ENCODE results near the gene TM9SF1. TPM values are rescaled to one million over a fixed set of nuclear protein-coding genes. Genes with fewer than 3 reads are reported as not detected.
"Not testable (repeated sequence)": the region's sequence is repeated elsewhere in the genome, so short reads cannot be mapped to it uniquely, and the experiment has no call there.

Gene TM9SF1
- total RNA-seq, 1 donor from 2014 or later = 19.2 TPM

DNA sequence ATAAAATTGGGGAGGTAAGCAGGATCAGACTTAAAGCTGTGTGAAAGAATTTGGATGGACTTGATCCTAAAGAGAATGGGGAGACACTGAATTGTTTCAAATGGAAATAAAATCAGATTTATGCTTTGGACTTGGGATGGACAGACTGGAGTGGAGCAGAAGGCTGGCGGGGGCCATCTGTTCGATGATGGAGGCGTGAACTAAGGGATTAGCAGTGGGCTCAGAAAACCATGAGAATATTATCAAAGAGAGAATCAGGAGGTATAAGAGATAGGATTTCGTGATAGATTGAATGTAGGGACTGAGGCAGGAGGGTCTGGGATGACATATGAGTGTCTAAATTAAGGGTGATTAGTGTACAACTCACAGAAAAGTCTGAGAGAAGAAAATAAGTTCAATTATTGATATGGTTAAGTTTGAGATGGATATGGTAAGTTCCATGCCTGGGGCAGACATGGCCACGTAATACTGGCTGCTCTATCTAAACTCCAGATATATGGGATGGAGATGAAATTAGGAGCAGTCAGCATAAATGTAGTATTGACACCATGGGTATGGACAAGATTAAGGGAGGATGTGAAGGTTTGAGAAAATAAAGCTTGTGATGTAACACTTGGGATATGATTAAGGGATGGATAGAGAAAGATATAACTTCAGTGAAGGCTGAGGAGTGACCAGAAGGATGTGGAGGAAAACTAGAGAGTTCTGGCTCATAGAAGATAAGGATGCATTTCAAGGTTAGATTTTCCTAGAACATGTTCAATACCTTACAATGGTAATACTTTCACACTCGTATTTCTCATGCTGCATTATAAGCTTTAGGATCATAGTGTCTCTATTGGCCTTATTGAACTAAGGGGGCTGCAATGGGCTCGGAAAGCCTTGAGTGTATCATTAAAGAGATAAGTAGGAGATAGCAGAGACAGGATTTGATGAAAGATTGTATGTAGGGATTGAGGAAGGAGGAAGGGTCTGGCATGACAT lies 9.2 kb upstream of the TM9SF1 start:
- ATAC-seq (no peak), DNase-seq (no peak)
- intact Hi-C loops (cut with micrococcal nuclease) = no loop called here

DNA sequence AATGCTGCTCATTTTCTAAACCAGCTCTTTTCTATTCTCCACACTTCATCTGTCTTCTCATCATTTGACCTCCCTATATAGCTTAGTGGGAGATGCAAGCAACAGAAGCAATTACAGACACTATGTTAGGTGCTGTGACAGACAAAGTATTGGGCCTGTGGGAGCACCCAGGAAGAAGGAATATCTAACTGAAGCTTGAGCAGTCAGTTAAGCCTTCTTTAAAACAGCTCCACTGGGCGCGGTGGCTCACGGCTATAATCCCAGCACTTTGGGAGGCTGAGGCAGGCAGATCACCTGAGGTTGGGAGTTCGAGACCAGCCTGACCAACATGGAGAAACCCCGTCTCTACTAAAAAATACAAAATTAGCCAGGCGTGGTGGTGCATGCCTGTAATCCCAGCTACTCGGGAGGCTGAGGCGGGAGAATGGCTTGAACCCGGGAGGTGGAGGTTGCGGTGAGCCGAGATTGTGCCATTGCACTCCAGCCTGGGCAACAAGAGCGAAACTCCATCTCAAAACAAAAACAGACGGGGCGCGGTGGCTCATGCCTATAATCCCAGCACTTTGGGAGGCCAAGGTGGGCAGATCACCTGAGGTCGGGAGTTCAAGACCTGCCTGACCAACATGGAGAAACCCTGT lies 8.1 kb upstream of the TM9SF1 start:
- DNase-seq; ATAC-seq; intact Hi-C loops (cut with micrococcal nuclease): not testable (repeated sequence)

DNA sequence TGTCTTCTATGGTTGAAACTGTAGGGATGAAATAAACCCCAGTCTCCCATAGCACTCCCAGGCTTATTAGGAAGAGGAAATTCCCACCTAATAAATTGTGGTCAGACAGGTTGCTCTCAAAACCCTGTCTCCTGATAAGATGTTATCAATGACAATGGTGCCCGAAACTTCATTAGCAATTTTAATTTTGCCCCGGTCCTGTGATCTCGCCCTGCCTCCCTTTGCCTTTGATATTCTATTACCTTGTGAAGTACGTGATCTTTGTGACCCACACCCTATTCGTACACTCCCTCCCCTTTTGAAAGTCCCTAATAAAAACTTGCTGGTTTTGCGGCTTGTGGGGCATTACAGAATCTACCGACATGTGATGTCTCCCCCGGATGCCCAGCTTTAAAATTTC lies 7.3 kb upstream of the TM9SF1 start:
- DNase-seq; intact Hi-C loops (cut with micrococcal nuclease); ATAC-seq: not testable (repeated sequence)

DNA sequence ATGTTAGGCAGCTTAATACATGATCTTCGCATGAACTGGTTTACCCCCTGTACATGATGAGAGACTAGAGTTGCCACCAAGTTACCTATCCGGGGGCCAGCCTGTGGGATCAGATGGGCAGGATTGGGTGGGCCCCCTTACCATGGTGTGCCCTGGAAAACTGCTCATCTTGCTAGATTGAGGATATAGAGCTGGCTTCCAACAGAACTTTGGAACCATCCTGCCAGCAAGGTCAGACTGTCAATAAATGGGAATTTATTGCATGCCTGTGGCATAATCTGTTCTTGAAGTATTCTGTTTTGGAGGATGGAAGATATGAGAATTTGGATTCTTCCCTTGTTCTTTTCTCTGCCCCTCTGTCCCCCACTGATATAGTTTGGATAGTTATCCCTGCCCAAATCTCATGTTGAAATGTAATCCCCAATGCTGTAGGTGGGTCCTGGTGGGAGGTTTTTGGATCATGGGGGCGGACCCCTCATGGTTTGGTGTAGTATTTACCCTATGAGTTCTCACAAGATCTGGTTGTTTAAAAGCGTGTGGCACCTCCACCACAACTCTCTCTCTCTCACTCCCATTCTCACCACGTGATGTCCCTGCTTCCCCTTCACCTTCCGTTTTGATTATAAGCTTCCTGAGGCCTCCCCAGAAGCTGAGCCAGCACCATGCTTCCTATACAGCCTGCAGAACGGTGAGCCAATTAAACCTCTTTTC lies 3.7 kb upstream of the TM9SF1 start:
- DNase-seq (no peak), ATAC-seq (no peak)
- intact Hi-C loops (cut with micrococcal nuclease) = no loop called here

DNA sequence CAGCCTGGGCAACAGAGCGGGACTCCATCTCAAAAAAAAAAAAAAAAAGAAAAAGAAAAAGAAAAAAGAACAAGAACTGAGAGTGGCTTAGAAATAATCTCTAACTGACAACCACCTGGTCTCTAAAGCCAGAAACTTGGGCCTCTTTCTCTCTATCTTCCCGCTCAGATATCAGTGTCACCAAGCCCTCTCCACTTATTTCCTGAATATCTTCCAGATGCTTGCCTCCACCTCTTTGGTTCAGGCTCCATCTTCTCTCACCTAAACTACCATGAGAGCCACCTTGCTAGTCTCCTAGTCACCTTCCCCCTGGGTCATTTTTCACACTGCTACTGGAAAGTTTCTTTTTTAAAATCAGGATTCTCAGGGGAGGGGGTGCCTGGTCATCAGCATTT lies 1.8 kb upstream of the TM9SF1 start:
- DNase-seq (no peak), ATAC-seq (no peak)
- intact Hi-C loops (cut with micrococcal nuclease) = no loop called here

DNA sequence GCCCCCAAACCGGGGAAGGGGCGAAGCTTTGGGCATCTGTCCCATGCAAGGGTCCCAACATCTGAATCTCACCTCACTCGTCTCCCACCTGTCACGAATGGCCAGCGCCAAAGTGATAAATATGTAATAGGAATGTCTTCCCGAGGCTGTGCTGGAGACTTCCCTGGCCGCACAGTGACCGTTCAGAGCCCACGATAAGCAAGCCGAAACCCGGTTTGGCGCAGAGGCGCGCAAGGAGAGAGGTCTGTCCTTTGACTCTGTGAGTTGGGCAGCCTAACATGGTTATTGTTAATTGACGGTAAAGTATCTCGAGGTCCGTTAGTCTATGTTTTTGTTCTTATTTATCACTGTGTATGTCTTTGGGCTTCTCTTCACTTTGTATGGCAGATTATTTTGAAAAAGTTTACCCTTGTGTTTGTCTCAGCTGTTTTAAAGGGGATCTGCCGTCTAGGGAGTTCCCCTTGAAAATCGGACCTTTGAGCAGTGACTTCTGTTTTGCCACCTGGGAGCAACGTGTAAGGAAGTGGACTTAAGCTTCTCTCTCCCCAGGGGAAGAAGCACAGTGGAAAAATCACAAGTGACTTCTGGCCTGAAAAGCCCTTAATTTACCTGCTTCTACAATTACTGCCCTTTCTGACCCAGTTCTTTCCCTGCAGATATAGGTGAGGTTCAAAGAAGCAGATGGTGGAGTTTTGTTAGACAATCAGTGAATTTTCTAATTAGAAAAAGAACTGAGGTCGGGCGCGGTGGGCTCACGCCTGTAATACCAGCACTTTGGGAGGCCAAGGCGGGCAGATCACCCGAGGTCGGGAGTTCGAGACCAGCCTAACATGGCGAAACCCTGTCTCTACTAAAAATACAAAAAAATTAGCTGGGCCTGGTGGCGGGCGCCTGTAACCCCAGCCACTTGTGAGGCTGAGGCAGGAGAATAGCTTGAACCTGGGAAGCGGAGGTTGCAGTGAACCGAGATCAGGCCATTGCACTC lies 1.1 kb upstream of the TM9SF1 start:
- DNase-seq = no peak
- intact Hi-C loops (cut with micrococcal nuclease) = no loop called here

DNA sequence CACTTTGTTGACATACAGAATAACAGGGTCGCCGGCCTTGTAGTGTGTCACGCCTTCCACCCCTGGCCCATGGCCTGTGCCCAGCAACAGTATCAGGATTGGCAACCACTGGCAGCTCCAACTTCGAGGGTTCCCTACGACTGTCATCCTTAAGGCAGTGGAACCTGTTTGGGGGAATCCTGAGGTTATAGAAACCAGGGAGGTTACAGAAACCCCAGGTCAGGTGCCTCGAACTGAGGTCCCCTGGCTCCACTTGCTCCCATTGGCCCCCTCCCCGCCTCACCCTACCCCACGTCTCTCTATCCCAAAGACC lies 412 bp downstream of the TM9SF1 start:
- intact Hi-C loops (cut with micrococcal nuclease) = no loop called here
- no peak for DNase-seq
- ATAC-seq = no peak

More for the DNA sequence above, 1.1 kb upstream of the TM9SF1 start:
- ATAC-seq = peak; percentile 35

DNA sequence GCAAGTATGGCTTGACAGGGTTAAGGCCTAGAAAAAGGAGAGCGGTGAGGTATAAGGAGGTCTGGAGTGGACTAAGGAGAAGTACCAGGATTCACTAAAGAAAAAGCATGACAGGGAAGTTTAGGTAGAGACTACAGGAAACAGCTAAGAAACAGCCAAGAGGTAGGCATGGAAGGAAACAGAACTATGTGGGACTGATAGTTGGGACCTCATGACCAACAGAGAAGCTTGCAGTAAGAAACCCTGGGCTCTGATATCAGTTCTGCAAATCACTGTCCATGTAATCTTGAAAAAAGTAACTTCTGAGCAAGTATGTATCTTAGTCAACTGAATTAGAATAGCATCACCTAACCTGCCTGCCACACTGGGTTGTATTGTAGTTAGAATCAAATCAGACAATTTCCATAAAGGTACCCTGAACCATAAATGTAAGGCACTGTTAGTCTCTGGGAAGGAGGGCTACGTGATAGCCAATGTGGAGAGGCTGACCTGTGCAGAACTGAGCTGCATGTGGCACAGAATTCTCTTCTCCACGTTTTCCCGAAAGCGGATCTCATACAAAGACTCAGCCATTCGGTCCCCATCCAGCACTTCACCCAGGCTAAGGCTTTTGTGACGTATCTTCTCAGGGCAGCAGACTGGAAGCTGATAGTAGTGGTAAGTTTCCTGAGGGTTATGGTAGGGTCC lies 912 bp downstream of the TM9SF1 start:
- intact Hi-C loops (cut with micrococcal nuclease) = no loop called here
- ATAC-seq (no peak), DNase-seq (no peak)

DNA sequence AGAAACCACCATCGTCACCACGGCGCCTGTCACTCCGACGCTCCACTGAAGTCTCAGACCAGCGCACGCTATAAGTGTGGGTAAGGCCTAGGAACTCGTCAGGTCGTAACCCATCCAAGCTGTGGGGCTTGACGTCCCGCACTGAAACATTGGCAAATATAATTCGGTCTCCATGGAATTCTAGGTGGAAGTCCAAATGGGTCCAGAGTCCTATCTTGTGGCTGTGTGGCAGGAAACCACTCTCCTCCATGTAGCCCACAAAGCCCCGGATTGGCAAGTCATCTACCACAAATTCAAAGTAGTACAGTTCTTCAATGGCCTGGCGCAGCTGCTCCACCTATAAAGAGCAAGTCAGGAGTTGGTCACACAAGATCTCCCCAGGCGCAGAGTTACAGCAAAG lies 2.3 kb downstream of the TM9SF1 start:
- ATAC-seq = no peak
- DNase-seq = no peak
- intact Hi-C loops (cut with micrococcal nuclease) = no loop called here

DNA sequence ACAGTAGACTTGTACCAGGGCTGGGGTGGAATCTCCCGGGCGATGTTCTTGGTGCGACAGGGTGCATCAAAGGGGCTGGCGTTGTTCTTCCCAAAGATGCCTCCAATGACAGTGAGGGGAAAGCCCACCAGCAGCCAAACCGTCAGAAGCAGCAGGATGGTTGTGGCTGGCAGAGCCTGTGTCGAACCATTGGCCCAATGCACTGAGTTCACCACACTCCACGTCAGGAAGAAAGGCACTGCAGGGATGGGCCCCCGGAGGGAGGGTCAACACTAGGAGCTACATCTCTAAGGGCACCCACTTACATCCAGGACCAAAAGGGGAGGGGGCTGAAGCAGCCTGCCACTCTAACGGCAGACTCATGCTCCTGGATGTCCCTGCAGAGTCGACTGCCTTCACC lies 4.8 kb downstream of the TM9SF1 start:
- ATAC-seq = no peak
- intact Hi-C loops (cut with micrococcal nuclease) = no loop called here
- no peak for DNase-seq

DNA sequence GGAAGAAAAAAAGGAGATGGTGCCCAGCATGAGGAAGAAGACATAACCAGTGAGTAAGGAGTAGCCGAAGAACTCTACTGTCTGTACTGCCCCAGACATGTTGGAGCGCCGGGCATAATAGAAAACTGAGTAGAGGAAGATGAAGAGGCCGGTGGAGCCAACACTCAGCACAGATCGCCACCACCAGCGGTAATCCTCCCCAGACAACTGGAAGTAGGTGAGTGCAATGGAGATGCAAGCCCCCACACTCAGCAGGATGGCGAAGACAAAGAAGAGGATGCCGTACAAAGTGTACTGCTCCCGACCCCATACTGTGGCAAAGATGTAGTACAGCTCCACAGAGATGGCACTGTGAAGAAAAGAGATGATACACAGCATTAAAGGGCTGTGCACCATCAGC lies 5.8 kb downstream of the TM9SF1 start:
- no peak for DNase-seq
- ATAC-seq = no peak
- intact Hi-C loops (cut with micrococcal nuclease) = no loop called here

DNA sequence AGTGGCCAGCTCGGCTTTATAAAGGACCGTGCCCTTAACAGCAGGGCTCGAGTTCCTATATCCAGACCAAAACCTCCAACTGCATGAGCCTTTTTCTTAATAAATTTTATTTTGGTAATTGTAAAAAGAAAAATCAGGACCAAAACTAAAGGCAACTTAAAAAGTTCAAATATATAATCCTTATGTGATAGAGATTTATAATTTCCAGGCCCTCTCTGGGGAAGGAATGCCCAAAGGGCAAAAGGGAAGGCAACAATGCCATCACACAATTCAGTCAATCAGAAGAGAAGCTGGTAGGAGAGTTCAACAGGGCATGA lies 6.2 kb downstream of the TM9SF1 start:
- ATAC-seq = no peak
- intact Hi-C loops (cut with micrococcal nuclease) = no loop called here
- DNase-seq = no peak

DNA sequence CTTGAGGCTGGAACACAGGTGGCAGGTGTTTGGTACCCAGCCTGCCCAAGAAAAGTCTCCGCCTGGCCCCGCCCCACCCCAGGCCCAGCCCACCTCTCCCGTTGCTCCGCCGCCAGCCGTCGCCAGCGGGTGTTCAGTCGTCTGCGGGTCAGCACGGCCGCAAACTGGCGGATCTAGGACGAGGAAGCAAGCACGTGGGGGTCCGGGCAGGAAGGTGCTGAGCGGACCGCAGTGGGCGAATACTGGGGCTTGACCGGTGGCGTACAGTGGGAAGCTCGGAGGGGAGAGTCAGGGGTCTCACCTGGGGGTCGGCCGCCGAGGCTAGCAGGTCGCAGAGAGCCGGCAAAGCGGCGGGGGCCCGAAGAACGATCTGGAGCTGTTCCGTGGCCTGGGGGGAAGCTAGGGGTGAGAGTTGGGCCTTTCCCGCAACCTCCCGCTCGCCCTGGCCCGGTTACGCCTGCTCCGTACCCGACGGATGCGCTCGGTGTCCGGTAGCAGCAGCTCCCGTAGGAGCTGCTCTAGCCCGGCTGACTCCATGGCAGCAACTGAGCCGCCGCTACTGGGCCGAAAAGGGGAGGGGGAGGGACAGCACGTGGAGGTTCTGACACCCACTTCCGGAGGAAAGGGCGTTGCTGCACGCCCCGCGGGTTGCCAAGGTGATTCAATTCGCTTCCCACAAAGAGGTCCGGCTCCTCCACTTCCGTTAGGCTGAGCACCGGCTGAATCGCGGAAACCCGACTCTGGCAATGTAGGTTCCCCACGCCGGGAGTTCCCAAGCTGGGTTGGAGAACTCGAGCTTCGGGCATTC lies 6.8 kb downstream of the TM9SF1 start, which contains the start of gene IPO4:
Gene IPO4, minus strand, starts transcription at position 566 of the 808 bp plus-strand sequence. Its CDS starts 29 bp downstream, at position 537.
- intact Hi-C loops (cut with micrococcal nuclease) = no loop called here

DNA sequence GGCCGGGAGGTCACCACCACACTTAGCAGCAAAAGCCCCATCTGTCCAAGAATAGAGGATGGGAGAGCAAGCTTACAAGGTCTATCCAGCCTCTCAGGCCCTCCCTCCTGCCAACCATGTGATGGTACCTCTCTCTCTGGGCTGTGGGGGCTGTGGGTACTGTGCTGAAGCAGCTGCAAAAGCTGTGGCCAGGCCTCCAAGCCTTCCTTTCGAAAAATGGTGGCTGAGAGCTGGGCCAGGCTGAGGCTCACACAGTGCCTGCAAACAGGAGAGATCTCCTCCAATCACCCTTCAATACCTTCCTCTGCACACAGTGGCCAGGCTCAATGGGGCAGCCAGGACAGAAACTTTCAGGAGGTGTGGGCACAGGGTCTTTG lies 7.7 kb downstream of the TM9SF1 start:
- no peak for DNase-seq
- intact Hi-C loops (cut with micrococcal nuclease) = no loop called here
- no peak for ATAC-seq

More for the DNA sequence above, 6.8 kb downstream of the TM9SF1 start, which contains the start of gene IPO4:
- ATAC-seq (peak; percentile 93), DNase-seq (peak; percentile 93)

DNA sequence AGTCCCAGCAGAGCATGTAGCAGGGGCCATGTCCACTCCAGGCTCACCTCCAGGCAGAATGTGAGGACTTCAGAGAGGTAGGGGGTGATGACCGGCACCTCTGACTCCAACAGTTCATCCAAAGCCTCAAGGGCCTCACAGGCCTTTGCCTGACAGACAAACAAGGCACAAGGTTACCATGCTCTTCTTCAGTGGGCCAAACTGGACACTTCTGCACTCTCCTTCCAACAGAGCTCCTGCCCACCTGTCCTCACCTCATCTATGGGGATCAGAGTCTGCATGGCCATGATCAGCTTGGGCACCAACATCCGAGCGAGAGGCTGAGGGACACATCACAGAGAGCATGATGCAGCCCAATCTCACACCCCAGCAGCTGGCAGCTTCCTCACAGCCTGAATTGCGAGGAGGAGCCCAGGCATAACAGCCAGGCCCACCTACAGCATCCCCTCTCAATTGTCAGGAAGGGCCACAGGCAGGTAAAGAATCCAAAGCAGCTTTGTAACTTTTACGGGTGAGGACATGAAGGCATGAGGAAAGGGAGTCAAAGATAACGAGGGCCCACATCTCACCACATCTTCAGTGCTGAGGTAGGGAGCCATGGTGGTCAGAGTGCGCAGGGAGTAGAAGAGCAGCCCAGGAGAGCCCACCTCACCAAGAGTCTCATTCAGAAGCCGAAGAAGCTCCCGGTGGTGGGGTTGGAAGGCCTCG lies 8.3 kb downstream of the TM9SF1 start:
- intact Hi-C loops (cut with micrococcal nuclease) = no loop called here
- no peak for ATAC-seq
- DNase-seq = no peak

DNA sequence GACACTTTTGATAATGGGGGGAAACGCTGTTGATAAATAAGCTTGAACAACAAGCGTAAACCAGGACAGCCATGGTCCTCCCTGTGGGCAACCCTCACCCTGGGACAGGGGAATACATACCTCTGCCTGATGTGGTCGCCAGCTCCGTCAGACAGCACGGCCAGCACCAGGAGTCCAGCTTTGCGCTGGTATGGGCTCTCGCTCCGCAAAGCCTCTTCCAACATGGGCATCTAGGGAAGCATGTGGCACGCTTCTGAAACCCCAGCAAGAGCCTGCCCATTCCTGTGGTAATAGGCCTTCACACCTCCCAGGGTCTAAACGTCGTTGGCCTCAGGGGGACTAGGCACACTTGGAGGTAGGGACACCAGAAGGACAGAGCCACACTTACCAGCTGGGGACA lies 9.5 kb downstream of the TM9SF1 start:
- intact Hi-C loops (cut with micrococcal nuclease) = no loop called here
- ATAC-seq (no peak), DNase-seq (no peak)

DNA sequence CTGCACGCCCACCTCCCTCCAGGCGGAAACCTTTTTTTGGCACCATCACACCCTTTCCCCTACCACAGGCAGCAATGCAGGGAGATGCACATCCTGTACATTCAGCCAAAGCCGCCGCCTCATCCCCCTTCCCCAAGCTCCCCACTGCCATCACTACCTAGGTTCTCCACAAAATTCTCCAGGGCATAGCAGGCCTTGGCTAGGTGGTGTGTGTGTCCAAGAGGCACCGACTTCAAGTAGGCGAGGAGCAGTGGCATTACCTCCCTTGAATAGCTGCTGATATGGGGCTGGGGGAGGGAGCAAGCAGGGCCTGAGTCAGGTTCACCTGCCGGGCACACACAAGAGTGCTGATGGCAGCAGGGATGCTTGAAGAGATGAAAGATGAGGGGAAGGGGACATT lies 10.2 kb downstream of the TM9SF1 start:
- ATAC-seq = no peak
- intact Hi-C loops (cut with micrococcal nuclease) = no loop called here
- no peak for DNase-seq
